GM19395 (cell line): ENCODE results near the gene ARID5B.
"Not testable (repeated sequence)": the region's sequence is repeated elsewhere in the genome, so short reads cannot be mapped to it uniquely, and the experiment has no call there.

Experiments used
- ATAC-seq: cut with Tn5 transposase; IDR thresholded peaks from one replicate; pipeline ENCODE4 v1.9.1; 2021; ENCODE audit warnings: mild to moderate bottlenecking, moderate library complexity; ENCODE audit not compliant: unreplicated experiment

The ARID5B gene

DNA sequence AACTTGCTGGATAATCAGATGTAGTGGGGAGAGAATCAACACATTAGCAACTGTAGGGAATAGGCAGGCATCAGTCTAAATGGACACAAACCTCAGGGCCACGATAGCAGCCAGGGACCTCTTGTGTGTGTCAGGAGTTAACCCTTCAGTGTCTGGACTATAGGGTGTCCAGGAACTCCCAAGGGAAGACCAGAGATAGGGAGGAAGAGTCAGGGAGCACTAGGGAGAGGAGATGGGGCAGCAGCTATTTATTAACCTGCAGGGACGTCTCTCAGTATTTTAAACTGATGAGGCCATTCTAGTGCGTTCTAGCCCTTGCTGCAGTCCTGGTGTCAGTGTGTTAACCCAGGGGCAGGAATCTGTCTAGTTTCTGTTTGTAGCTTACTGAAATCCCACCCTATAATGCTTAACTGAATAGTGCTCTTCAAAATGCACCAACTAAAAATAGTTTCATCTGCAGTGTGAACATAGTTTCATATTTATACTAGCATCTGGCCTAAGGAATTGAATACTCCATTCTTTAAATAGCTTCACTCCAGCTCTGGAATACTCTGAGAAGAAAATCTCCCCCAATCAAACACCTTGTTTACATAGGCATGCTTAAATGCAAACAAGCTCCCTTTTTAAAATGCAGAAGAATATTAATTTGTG lies 62.7 kb downstream of the ARID5B start:
- peak; percentile 35 for ATAC-seq

DNA sequence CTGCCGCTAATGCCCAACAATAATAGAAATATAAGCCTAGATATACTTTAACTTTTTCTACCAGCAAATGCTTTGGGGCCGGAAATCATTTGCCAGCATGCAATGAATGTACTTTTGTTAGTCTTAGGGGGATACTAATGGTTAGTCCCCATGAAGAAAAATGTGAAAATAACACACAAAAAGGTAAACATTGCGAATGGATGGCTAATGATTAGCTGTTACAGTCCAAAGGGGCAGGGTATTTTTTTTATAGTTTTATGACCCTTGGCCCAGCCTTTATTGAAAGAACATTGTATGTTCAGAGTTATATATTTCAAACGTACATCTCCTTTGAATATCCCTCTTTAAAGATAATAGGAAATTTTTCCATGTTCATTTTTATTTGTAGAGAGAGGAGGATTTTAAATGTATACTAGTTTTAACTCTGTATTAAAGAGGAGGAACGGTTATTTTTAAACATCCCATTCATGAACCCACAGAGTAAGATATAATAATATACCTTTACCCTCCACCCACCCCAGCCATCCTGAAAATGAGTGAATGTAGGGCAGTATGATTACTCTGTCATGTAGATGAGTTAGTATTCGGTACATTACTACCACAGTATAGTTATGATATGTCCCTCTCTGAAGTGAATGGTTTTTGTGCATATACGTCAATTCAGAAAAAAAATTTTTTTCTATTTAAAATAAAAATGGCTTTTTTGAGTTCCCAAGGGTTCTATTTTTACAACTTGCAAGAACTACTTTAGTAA lies 63.6 kb downstream of the ARID5B start:
- no peak for ATAC-seq

DNA sequence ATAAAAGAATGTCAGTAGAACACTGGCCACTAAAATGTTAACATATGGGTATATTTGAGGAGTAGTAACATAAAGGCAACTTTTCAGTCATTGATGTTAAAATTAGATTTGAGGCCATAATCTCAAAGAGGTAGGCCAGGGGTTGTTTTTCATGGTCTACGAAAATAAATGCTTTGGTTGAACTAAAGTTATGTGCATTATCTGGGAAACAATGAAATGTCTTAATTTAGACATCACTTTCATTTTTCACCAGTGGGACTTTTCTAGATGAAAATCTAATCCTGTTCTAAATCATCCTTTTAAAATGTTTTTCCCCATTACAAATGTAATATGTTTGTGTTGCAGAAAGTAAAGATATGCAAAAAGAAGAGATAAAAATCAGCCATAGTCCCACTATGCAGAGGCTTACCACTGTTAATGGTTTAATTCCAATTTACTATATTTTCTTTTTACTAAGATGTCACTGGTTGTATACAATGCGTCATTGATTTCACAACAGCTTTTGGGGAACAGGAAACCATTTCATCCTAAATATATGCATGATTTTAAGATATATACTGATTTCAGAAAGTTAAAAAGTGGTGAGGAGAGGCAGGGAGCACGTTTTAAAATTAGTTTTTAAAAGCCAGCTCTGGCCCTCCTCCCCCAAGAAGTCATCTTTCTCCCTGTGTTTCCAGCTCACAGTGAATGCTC lies 64.3 kb downstream of the ARID5B start:
- no peak for ATAC-seq

DNA sequence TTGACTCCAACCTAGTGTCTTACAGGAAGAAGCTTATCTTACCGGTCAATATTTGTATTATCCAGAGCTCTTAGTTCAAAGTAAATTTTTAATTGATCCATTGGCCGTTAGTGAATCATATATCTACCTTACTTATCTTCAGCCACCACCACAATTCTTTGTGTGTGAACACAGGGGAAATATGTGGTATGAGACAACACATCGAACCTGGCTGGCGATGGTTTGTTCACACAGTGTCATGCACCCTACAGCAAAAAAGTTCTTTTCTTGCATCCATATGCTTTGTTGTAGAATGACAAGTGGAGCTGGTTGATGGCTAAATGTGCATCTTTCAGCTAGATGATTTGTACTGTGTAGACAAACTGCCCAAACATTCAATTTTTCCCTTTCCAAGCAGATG lies 65.8 kb downstream of the ARID5B start:
- ATAC-seq = no peak

DNA sequence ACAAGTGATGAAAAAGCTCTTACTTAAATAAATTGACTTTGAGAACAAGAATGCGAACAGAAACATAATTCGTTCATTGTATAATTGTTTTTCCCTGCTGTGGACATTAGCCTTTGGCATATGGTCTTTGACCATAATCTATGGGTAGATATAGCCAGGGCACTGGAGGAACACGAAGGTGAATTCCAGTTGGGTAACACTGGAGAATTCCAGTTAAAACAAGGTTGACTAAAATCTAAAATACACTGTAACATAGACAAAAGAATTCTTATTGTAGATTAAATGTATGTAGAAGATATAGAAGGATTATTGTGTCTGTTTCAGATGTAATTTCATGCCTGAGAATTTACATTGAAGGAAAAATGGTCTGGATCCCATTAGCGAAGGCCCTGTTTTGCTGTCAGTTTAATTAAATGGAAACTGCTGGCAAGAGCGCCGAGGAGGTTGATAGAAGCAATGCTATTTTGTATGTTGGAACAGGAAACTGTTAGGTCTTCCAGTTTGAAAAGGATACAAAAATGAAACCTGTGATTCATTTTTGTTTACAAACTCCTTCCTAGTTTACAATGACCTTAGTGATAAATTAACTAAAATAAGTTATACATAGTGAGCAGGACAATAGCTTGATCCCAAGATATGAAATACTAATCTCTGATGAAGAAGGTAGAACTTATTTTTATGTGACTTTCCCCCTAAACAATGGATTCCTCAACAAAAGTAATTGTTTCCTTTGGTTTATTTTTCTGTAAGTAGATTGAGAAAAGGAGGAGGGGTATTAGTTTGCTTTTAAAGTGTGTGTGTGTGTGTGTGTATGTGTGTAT lies 68.9 kb downstream of the ARID5B start:
- no peak for ATAC-seq

DNA sequence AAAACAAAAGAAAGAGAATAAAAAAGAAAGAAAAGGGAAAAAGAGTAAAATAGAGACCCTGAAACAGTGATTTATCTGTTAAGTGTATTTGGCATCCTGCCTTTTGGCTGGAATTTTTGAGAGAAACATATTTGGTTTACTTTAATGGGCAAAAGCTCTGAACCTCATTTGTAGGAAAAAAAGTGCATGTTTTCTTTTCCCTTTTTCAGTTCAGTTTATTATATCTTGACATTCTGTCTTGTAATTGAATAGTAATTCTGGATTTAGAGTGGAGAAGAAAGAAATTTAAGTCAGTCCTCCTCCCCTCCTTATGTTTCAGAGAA lies 69.5 kb downstream of the ARID5B start:
- no peak for ATAC-seq

DNA sequence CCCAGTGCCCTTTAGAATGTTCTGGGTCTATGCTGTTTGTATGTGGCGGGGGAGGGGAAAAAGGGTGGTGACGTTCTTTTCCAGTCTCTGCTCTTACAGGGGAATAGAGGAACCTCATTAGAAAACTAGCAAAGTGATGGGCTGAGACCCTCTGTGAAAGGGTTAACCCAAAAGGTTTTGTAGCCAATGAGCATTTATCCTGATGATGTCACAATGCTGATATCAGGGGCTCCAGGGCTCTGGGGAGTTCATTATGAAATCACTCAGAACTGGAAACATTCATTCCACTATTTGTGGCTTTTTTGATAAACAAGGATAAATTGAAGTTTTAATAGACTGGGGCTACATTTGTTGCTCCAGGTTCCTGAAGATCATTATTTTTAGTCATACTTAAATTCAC lies 71.7 kb downstream of the ARID5B start:
- ATAC-seq = no peak

DNA sequence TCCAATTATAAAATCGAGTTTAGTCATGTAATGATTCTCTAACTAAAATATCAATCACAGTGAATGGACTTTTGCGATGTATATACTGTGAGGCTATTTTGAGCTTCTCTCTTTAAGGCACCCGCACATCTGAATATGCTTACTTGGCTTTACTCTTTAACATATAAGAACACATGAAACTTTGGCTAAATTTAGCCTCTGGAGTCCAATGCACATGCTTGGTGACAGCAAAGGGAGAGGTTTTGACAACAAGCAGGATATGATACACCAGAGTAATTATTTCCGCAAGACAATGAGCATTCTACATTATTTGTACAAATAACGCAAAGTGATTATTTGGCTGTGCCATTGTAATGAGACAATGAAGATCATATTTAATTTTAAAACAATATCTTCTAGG lies 72.4 kb downstream of the ARID5B start:
- no peak for ATAC-seq

DNA sequence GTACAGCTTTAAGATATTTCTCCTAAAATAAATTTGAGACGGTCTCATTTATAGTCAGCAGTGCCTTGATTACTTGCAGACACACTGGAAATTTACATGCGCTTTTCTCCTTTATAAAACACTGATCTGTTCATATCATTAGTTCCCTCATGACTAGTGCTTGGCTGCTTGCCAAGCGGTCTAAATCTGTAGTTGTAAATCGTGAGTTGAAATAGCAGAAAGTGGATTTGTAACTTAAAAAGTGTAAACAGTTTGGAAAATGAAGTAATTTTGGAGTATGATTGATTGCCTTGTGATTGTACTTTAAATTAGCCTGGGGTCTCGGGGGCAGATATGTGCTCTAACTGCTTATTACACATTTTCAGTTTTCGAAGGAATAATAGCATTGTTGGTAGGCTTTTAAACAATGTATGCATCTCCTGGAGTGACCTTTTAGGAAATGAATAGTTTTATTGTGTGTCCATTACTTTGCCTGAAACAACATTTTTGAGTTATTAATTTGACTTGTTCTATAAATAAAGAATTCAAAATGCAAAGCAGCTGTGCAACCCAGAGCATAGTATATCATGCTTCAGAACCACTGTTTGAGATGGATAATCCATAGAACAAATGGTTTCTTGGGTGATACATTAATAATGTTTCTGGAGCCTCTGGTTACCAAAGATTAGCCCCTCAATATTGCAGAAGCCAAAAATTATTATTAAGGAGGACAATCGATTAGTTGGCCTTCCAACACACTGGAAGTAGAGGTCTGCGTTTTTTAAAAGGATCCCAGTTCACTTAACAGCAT lies 73.3 kb downstream of the ARID5B start:
- peak; percentile 30 for ATAC-seq

DNA sequence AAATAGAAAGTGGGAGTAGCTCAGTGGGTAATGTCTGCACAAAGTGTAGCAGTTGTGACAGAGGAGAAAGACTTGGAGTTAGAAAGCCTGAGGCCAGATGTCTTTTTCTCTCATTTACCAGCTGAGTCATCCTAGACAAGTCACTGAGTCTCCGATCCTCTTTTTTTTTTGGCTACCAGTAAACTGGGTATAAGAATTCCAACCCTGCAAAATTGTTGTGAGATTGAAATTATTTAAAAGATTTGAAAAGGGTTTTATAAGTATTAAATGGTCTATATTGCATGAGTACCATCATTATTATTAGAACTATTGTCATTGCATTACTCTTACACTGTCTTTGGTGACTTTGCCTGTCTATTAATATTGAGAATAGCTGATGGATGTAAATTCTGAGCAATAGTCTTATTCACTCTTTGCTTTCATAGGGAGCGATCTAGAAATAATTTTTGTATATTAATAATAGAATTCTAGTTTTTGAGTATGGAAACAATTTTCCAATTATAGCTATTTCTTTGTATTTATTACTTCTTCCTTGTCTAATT lies 74.0 kb downstream of the ARID5B start:
- peak; percentile 97 for ATAC-seq

DNA sequence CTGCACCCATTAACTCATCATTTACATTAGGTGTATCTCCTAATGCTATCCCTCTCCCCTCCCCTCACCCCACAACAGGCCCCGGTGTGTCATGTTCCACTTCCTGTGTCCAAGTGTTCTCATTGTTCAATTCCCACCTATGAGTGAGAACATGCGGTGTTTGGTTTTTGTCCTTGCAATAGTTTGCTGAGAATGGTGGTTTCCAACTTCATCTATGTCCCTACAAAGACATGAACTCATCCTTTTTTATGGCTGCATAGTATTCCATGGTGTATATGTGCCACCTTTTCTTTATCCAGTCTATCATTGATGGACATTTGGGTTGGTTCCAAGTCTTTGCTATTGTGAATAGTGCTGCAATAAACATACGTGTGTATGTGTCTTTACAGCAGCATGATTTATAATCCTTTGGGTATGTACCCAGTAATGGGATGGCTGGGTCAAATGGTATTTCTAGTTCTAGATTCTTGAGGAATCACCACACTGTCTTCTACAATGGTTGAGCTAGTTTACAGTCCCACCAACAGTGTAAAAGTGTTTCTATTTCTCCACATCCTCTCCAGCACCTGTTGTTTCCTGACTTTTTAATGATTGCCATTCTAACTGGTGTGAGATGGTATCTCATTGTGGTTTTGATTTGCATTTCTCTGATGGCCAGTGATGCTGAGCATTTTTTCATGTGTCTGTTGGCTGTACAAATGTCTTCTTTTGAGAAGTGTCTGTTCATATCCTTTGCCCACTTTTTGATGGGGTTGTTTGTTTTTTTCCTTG lies 75.6 kb downstream of the ARID5B start:
- not testable (repeated sequence) for ATAC-seq

DNA sequence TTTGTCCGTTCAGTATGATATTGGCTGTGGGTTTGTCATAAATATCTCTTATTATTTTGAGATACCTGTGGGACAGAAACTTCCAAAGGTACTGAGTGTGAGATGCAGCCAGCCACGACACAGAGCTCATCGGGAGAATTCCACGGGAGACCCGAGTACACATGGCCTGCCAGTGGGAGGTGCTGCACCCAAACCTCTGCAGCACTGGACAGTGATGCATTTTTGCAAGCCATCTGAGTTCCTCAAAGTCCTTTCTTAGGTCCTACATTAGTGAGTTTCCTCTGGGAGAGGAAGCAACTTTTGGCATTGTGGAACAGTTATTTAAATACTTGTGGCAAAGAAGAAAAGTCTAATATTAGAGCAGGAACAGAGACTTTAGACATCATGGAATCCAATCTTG lies 77.5 kb downstream of the ARID5B start:
- no peak for ATAC-seq

DNA sequence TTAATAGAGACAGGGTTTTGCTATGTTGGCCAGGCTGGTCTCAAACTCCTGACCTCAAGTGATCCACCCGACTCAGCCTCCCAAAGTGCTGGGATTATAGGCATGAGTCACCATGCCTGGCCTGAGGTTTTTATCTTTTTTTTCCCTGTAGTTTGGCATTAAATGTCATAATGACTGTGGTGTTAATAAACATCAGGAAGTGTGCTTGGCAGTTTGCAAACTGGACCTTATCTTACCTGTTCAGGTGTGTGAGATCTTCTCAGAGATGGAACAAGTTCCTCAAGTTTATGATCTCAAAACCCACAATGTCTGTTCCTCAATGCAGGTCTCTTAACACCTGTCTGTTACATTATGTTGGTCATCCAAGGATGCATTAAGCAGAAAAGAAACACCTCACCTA lies 80.0 kb downstream of the ARID5B start:
- ATAC-seq = no peak

DNA sequence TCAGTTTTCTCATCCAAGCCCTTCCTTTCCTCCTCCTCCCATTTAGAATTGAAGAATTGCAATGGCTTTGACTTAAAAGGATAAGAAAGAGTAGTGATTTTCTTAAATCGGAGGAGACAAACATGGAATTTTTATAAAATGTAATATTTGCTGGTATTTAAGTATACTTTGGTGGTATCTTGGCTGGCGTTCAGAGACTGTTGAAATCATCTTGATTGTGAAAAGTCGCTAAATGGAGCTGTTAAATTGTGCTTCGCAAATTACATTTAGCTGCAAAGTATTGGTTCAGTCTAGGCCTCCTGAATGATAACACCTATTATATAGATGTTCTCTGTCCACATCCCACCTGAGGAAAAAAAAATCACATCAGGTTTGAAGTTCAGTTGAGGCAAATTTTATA lies 81.8 kb downstream of the ARID5B start:
- ATAC-seq = no peak

DNA sequence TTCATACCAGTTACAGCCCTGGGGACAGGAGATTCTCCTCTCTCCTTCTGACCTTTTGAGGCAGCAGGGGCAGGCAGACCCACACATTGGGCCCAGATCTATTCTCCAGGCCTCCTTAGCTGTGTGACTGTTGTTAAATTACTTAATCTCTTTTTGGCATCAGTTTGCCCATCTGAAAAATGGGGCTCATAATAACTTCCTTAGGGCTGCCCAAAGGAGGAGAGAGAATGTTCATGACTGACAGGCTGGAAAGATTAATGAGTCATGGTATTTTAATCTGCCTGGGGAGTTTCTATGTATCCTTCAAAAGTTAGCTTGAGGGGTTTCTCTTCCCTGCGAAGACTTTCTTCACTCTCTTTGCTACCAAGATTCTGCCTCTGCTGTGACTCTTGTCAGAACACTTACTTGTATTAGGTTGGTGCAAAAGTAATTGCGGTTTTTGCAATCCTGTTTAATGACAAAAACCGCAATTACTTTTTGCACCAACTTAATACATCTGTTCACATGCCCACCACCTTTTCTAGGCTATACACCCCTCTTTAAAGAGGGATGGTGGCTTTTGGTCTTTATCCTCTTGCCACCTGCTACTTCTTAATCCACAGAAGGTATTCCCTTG lies 83.4 kb downstream of the ARID5B start:
- no peak for ATAC-seq

DNA sequence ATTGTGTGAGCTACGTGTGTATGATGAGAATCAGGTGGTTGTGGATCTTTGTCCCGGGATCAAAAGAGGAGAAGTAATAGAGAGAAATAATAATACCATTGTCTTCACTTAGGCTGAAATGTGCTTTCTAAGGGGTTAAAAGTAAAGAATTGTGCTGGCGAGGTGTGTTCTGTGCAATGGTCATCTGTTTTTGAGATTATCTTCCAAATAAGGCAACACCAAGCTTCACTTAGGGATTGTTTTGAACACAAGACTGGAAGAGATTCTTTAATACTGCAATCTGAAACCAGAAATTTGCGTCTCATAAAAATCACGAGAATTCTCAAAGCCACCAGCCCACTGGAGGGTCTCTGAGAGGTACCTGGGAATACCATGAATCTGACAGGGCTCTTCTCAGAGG lies 84.2 kb downstream of the ARID5B start:
- no peak for ATAC-seq

DNA sequence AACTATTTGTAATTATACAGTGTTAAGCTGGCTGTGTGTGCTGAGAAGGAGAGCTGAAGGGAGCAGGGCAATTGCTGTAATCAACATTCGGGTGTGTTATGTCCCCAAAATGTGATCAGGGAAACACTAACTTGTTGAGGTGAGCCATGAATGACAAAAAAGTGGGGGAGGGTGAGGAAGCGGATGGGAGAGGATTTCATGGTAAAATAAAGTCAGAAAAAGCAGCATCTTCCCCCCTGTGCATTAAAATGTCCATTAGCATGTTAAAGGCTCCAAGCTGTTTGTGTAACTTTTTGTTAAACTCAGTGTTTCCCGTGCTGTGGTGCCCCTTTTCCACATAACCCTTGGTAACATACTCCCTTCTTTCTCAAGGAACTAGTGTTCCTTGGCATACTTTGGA lies 84.9 kb downstream of the ARID5B start:
- no peak for ATAC-seq

DNA sequence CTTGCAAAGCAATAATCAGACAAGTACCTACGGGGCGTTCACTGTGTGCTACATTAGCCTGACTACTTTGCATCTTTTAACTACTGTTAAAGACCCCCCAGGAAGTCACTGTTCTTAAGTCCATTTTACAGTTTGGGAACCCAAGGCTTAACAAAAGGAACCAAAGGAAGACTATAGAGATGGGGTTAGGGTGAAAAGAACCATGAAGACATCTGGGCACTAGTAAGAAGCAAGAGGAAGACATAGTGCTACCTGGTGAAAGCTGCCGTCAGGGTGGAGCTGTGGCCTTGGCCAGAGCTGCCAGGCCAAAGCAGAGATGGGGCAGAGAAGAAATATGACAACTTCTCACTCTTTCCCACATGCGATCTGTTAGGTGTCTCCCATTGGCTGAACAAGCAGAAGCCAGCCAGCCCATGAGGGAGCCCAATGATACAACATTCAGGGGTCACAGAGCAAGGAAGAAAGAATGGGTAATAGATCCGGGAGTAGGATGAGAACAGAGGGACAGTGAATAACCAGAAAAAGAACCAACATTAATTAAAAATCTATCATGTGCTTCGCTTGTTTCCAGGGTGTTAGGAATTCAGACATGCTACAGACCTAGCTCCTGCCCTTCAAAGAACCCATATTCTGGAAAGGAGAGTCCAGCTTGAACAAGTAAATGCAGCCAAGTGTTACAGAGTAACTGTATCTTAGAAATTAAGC lies 85.4 kb downstream of the ARID5B start:
- ATAC-seq = no peak

DNA sequence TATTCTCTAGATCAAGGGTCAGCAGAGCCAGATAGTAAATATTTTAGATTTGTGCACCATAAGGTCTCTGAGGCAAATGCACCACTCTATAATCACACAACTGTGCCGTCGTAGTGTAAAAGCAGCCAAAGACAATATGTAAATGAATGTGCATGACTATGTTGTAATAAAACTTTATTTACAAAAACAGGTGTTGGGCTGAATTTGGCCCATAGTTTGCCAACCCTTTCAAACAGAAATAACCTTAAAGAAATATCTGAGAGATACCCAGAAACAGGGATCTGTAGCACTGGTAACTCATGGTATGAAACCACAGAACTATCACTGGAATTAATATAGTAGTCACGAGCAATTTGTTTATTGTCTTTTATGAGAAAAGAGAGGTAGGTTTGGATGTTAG lies 86.0 kb downstream of the ARID5B start:
- ATAC-seq = peak; percentile 32
